Prostate gland (tissue), 2 donors: ENCODE results near the gene SMAGP. TPM values are rescaled to one million over a fixed set of nuclear protein-coding genes. Genes with fewer than 3 reads are reported as not detected.
A peak's percentile ranks its signal among the peaks of the same experiment; 100 is the strongest.

Source experiments
- DNase-seq: peaks from one replicate; pipeline ENCODE4 v3.0.0-alpha.2; 2019; ENCODE audit warnings: low spot score
- H3K27ac ChIP-seq, 2 donors: fragments of 200-600 bp; sonication (generic); 2 replicates each; pipeline ENCODE4 v1.5.1; 2017 to 2019
- H3K27me3 ChIP-seq: fragments of 200-600 bp; sonication (generic); replicated peaks from 2 replicates; pipeline ENCODE4 v1.5.1; 2019; ENCODE audit not compliant: insufficient read depth
- H3K36me3 ChIP-seq, 2 donors: fragments of 200-600 bp; sonication (generic); 1 replicate in 1 of 2; 2 replicates in 1 of 2; pipeline versions ENCODE4 v1.5.1 to v1.8.1; 2017 to 2019
- H3K4me1 ChIP-seq: fragments of 200-600 bp; sonication (generic); replicated peaks from 2 replicates; pipeline ENCODE4 v1.5.1; 2019
- H3K4me3 ChIP-seq, 2 donors: fragments of 200-600 bp; sonication (generic); 2 replicates each; pipeline ENCODE4 v1.5.1; 2017 to 2019
- H3K9me3 ChIP-seq: fragments of 200-600 bp; sonication (generic); 2 replicates; pipeline ENCODE4 v1.5.1; 2017
- POLR2A ChIP-seq: fragments of 450-650 bp; IDR thresholded peaks from one replicate; pipeline ENCODE4 v1.6.1; 2016; ENCODE audit warnings: antibody characterized with exemption, mild to moderate bottlenecking
- POLR2AphosphoS5 ChIP-seq: sonication (generic); formaldehyde crosslinking; IDR thresholded peaks from one replicate; pipeline ENCODE4 v1.6.1; 2017; ENCODE audit warnings: antibody characterized with exemption
- WGBS: methylation state at CpG from one replicate; pipeline ENCODE4 v1.1.5; 2018; 5-methylcytosine and 5-hydroxymethylcytosine counted together
- intact Hi-C: fragments of 100-400 bp; cut with DNase I; formaldehyde crosslinking; loops from one replicate; pipeline ENCODE4 v1.14.2; 2022
- total RNA-seq, 2 donors: library from RNA; depleted of rRNA; stranded (reverse); fragments of >200 nt; gene quantifications; one replicate each; pipeline ENCODE4 v1.1.0, GENCODE V29; 2016
- TF ChIP-seq, protein P1 (sequence below), 4 experiments: fragments of 200-600 bp in 2 of 4; fragments of 450-650 bp in 2 of 4; sonication (generic) in 2 of 4; IDR thresholded peaks; 1 replicate in 3 of 4; 2 replicates in 1 of 4; pipeline ENCODE4 v1.5.1; 2016 to 2019; ENCODE audit warnings: antibody characterized with exemption in 4 of 4, mild to moderate bottlenecking in 2 of 4, moderate library complexity in 2 of 4

The SMAGP gene
- total RNA-seq, 2 donors from 2014 or later, result 10.7 to 15.4 TPM

DNA sequence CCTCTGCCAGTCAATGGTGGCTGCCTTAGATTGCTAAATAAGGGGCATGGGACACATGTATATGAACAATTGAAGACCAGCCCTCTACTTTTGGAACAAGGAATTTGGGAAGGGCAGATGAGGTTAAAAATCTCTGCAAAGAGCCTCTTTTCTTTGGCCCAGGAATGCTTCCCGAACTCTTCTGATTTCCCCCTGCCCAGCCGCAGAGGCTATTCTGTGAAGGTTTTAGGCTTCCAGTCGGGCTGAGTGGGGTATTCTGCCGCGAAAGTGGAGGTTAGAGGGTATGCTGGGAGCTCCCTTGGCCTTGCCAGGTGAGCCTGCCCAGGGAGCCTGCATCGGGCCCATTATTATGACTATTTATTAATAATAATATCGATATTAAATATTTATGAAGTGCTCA lies 53.6 kb downstream of the SMAGP start:
- intact Hi-C loops, result loop anchor here (5.0 to 10.0 kb wide), 2 partner anchors 134 to 172 kb away; partner anchors contain the start of genes CSRNP2 and LETMD1

GRCh38 chr12:51214895-51215294 lies 55.3 kb downstream of the SMAGP start:
- peaks cover 5% of the 10 kb centered on the region for H3K4me1 ChIP-seq
- no peaks in the 10 kb centered on the region for H3K27me3 ChIP-seq
- H3K9me3 ChIP-seq, result no peaks in the 10 kb centered on the region
- WGBS, result 91% methylated on average over 5 of the region's 5 CpGs
- DNase-seq, result no peak
- no peak overlapping the region for H3K27ac ChIP-seq
- no peak overlapping the region for H3K4me3 ChIP-seq
- TF ChIP-seq POLR2AphosphoS5, result no peak
- no peak for TF ChIP-seq POLR2A
- TF ChIP-seq, protein P1, sequence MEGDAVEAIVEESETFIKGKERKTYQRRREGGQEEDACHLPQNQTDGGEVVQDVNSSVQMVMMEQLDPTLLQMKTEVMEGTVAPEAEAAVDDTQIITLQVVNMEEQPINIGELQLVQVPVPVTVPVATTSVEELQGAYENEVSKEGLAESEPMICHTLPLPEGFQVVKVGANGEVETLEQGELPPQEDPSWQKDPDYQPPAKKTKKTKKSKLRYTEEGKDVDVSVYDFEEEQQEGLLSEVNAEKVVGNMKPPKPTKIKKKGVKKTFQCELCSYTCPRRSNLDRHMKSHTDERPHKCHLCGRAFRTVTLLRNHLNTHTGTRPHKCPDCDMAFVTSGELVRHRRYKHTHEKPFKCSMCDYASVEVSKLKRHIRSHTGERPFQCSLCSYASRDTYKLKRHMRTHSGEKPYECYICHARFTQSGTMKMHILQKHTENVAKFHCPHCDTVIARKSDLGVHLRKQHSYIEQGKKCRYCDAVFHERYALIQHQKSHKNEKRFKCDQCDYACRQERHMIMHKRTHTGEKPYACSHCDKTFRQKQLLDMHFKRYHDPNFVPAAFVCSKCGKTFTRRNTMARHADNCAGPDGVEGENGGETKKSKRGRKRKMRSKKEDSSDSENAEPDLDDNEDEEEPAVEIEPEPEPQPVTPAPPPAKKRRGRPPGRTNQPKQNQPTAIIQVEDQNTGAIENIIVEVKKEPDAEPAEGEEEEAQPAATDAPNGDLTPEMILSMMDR (IDR thresholded peaks at IDR 0.05), result no peak
- intact Hi-C loops, result loop anchor here (5.0 to 10.0 kb wide), 2 partner anchors 133 to 170 kb away; partner anchors contain the start of genes CSRNP2 and LETMD1
- no peaks in the 10 kb centered on the region for H3K36me3 ChIP-seq

More for the DNA sequence above, 53.6 kb downstream of the SMAGP start:
- TF ChIP-seq POLR2A, result no peak
- TF ChIP-seq, protein P1 (IDR thresholded peaks at IDR 0.05), result no peak
- TF ChIP-seq POLR2AphosphoS5, result no peak
- no peak for DNase-seq
- Histone ChIP-seq H3K4me1 (peaks cover 5% of the 10 kb centered on the region), H3K27me3 (no peaks in the 10 kb centered on the region), H3K4me3 (peak overlapping the region; percentile 91 to 92), H3K9me3 (no peaks in the 10 kb centered on the region), H3K36me3 (no peaks in the 10 kb centered on the region), H3K27ac (peak overlapping the region; percentile 95 to 96)
- 30% methylated on average over 7 of the region's 7 CpGs for WGBS

- DNase-seq, result no peak
- intact Hi-C loops, result loop anchor here (10.0 kb wide), 1 partner anchor 166 kb away; the partner anchor contains the start of gene LETMD1
- TF ChIP-seq POLR2A (no peak), POLR2AphosphoS5 (no peak)
- TF ChIP-seq, protein P1 (IDR thresholded peaks at IDR 0.05), result no peak
- 74% methylated on average over 2 of the region's 2 CpGs for WGBS
- Histone ChIP-seq H3K27ac (no peak overlapping the region), H3K4me3 (no peak overlapping the region), H3K4me1 (no peaks in the 10 kb centered on the region), H3K27me3 (no peaks in the 10 kb centered on the region), H3K36me3 (no peaks in the 10 kb centered on the region), H3K9me3 (no peaks in the 10 kb centered on the region)
Measured at GRCh38 chr12:51210690-51211395, 59.4 kb downstream of the SMAGP start.

DNA sequence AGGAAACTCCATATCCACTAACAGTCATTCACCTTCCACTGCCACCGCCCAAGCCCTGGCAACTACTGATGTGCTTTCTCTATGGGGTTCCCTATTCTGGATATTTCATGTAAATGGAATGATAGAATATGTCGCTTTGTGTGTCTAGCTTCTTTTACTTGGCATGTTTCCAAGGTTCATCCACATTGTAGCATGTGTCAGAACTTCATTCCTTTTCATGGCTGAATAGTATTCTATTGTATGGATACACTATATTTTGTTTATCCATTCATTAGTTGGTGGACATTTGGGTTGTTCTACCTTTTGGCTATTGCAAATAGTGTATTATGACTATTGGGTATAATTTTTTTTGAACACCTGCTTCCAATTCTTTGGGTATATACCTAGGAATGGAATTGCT lies 61.0 kb downstream of the SMAGP start:
- Histone ChIP-seq H3K36me3 (no peaks in the 10 kb centered on the region), H3K4me3 (no peak overlapping the region), H3K27me3 (no peaks in the 10 kb centered on the region), H3K9me3 (no peaks in the 10 kb centered on the region), H3K4me1 (no peaks in the 10 kb centered on the region), H3K27ac (no peak overlapping the region)
- no peak for DNase-seq
- TF ChIP-seq, protein P1 (IDR thresholded peaks at IDR 0.05), result no peak
- TF ChIP-seq POLR2AphosphoS5 (no peak), POLR2A (no peak)
- intact Hi-C loops, result no loop called here
- 93% methylated on average over 2 of the region's 2 CpGs for WGBS
